GM23248 (cell line): ENCODE data around the gene GAST. TPM values are rescaled to one million over a fixed set of nuclear protein-coding genes. Genes with fewer than 3 reads are reported as not detected.

Source experiments
- DNase-seq: peaks from one replicate; pipeline ENCODE4 v3.0.0-alpha.2; 2015
- H2AFZ ChIP-seq: fragments of 200-600 bp; sonication (generic); 2 replicates; pipeline ENCODE4 v1.6.1; 2016; ENCODE audit warnings: antibody characterized with exemption
- H3F3A ChIP-seq: fragments of 200-600 bp; sonication (generic); 2 replicates; pipeline ENCODE4 v1.6.1; 2016; ENCODE audit warnings: mild to moderate bottlenecking, antibody characterized with exemption, mixed run types; ENCODE audit not compliant: insufficient read depth
- H3K27ac ChIP-seq: fragments of 200-600 bp; sonication (generic); 2 replicates; pipeline ENCODE4 v1.5.1; 2016; ENCODE audit warnings: mild to moderate bottlenecking
- H3K27me3 ChIP-seq: fragments of 200-600 bp; sonication (generic); replicated peaks from 2 replicates; pipeline ENCODE4 v1.6.1; 2016; ENCODE audit warnings: mild to moderate bottlenecking; ENCODE audit not compliant: insufficient read depth
- H3K36me3 ChIP-seq: fragments of 200-600 bp; sonication (generic); 2 replicates; pipeline ENCODE4 v1.6.1; 2016; ENCODE audit warnings: low read depth, mild to moderate bottlenecking
- H3K4me1 ChIP-seq: fragments of 200-600 bp; sonication (generic); 2 replicates; pipeline ENCODE4 v1.6.1; 2016; ENCODE audit warnings: mild to moderate bottlenecking; ENCODE audit not compliant: insufficient read depth
- H3K4me2 ChIP-seq: fragments of 200-600 bp; sonication (generic); one replicate; pipeline ENCODE4 v1.6.1; 2016; ENCODE audit warnings: mild to moderate bottlenecking; ENCODE audit not compliant: unreplicated experiment
- H3K4me3 ChIP-seq: fragments of 200-600 bp; sonication (generic); 2 replicates; pipeline ENCODE4 v1.5.1; 2016; ENCODE audit warnings: mild to moderate bottlenecking
- H3K79me2 ChIP-seq: fragments of 200-600 bp; sonication (generic); 2 replicates; pipeline ENCODE4 v1.6.1; 2016; ENCODE audit warnings: mild to moderate bottlenecking; ENCODE audit not compliant: insufficient read depth
- H3K9ac ChIP-seq: fragments of 200-600 bp; sonication (generic); 2 replicates; pipeline ENCODE4 v1.6.1; 2016; ENCODE audit warnings: mild to moderate bottlenecking
- H3K9me2 ChIP-seq: fragments of 200-600 bp; sonication (generic); 2 replicates; pipeline ENCODE4 v1.6.1; 2016; ENCODE audit warnings: mixed run types, mild to moderate bottlenecking, moderate library complexity; ENCODE audit not compliant: insufficient read depth
- H3K9me3 ChIP-seq: fragments of 200-600 bp; sonication (generic); one replicate; pipeline ENCODE4 v1.6.1; 2017; ENCODE audit warnings: low read depth
- H4K20me1 ChIP-seq: fragments of 200-600 bp; sonication (generic); 2 replicates; pipeline ENCODE4 v1.6.0; 2016; ENCODE audit not compliant: insufficient read depth
- EZH2 ChIP-seq: fragments of 200-600 bp; sonication (generic); IDR thresholded peaks from 2 replicates; pipeline ENCODE4 v1.6.1; 2018; ENCODE audit warnings: antibody characterized with exemption, mild to moderate bottlenecking; ENCODE audit not compliant: insufficient read depth, poor library complexity, severe bottlenecking
- EZH2phosphoT487 ChIP-seq: fragments of 200-600 bp; sonication (generic); IDR thresholded peaks from 2 replicates; pipeline ENCODE4 v1.6.1; 2018; ENCODE audit warnings: antibody characterized with exemption, moderate library complexity, mild to moderate bottlenecking, low read depth; ENCODE audit not compliant: insufficient read depth
- WGBS, 2 experiments: methylation state at CpG; one replicate each; pipeline ENCODE4 v1.1.6; 2015 to 2017; ENCODE audit warnings: low lambda C conversion rate in 2 of 2, low coverage in 1 of 2; ENCODE audit errors: missing lambda C conversion rate in 2 of 2; 5-methylcytosine and 5-hydroxymethylcytosine counted together
- in situ Hi-C: fragments of 300-500 bp; cut with MboI; formaldehyde crosslinking; loops from 2 replicates; pipeline ENCODE4 v1.15.0; 2020
- polyA plus RNA-seq: library from polyadenylated mRNA; unstranded; fragments of >200 nt; fragmentation: Nextera tagmentation; extraction: Ambion mirVana; gene quantifications from 2 replicates; pipeline ENCODE4 v1.2.1, GENCODE V29; 2016
- total RNA-seq: library from RNA; depleted of rRNA; stranded (reverse); fragments of >200 nt; shearing (Covaris generic); gene quantifications from 2 replicates; pipeline ENCODE4 v1.2.3, GENCODE V29; 2014

Gene GAST
- total and polyA plus RNA-seq, 2 experiments from 2014 or later, result not detected

- TF ChIP-seq EZH2phosphoT487 (no peak), EZH2 (no peak)
- 95 to 96% methylated on average over 5 of the region's 5 CpGs for WGBS, 2 experiments
- in situ Hi-C loops, result loop anchor here (5.0 kb wide), 1 partner anchor 57 kb away; no protein-coding TSS in a partner anchor
These were observed 28.4 kb downstream of the GAST start for GRCh38 chr17:41740506-41740905.

DNA sequence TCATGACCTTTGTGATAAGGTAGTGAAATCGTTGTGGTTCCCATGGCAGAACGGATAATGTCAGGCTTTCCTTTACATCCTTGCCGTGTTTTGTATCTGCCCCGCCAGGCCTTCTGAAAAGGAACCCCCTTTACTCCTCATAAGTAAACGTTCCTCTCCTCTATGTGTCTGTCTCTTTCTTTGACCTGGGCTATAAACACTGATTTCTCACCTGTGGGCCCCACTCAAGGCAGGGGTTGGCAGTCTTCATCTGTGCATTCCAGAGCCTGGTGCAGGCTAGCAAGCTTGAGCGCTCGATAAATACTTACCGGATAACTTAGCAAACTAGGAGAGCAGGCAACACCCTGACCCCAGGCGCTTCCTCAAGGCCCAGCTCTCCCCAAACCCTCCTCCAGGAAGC, 29.6 kb downstream of the GAST start:
- 80 to 82% methylated on average over 9 of the region's 9 CpGs for WGBS, 2 experiments
- H3K27ac ChIP-seq, result no peak overlapping the region
- H3K79me2 ChIP-seq, result no peaks in the 10 kb centered on the region
- H3K9me3 ChIP-seq, result no peaks in the 10 kb centered on the region
- H3K4me1 ChIP-seq, result peaks cover 6% of the 10 kb centered on the region; the same call in 1 of the 2 replicates
- no peaks in the 10 kb centered on the region for H4K20me1 ChIP-seq
- H3K9ac ChIP-seq, result no peak overlapping the region
- no peaks in the 10 kb centered on the region for H3K9me2 ChIP-seq
- in situ Hi-C loops, result loop anchor here (5.0 kb wide), 1 partner anchor 56 kb away; no protein-coding TSS in a partner anchor
- no peaks in the 10 kb centered on the region for H3F3A ChIP-seq
- H3K4me3 ChIP-seq, result no peak overlapping the region
- no peak overlapping the region for H2AFZ ChIP-seq
- peaks cover 9% of the 10 kb centered on the region for H3K27me3 ChIP-seq
- no peaks in the 10 kb centered on the region for H3K36me3 ChIP-seq
- no peak for DNase-seq
- no peak for TF ChIP-seq EZH2phosphoT487
- H3K4me2 ChIP-seq, result no peak overlapping the region

More at GRCh38 chr17:41740506-41740905, 28.4 kb downstream of the GAST start:
- DNase-seq, result no peak
- peaks cover 6% of the 10 kb centered on the region; the same call in 1 of the 2 replicates for H3K4me1 ChIP-seq
- H3F3A ChIP-seq, result no peaks in the 10 kb centered on the region
- H3K9me3 ChIP-seq, result no peaks in the 10 kb centered on the region
- no peak overlapping the region for H3K9ac ChIP-seq
- no peak overlapping the region for H3K4me2 ChIP-seq
- no peaks in the 10 kb centered on the region for H3K36me3 ChIP-seq
- peaks cover 21% of the 10 kb centered on the region for H3K27me3 ChIP-seq
- no peak overlapping the region for H3K4me3 ChIP-seq
- no peak overlapping the region for H3K27ac ChIP-seq
- H3K9me2 ChIP-seq, result no peaks in the 10 kb centered on the region
- H3K79me2 ChIP-seq, result no peaks in the 10 kb centered on the region
- H4K20me1 ChIP-seq, result no peaks in the 10 kb centered on the region
- no peak overlapping the region for H2AFZ ChIP-seq

- H3K9me2 ChIP-seq, result no peaks in the 10 kb centered on the region
- in situ Hi-C loops, result no loop called here
- TF ChIP-seq EZH2phosphoT487 (no peak), EZH2 (no peak)
- H3K9ac ChIP-seq, result no peak overlapping the region
- H3K79me2 ChIP-seq, result no peaks in the 10 kb centered on the region
- H3K9me3 ChIP-seq, result no peaks in the 10 kb centered on the region
- no peak for DNase-seq
- H3F3A ChIP-seq, result no peaks in the 10 kb centered on the region
- no peak overlapping the region for H3K27ac ChIP-seq
- no peaks in the 10 kb centered on the region for H4K20me1 ChIP-seq
- WGBS, 2 experiments, result 74 to 79% methylated on average over 6 of the region's 6 CpGs
- no peak overlapping the region for H3K4me2 ChIP-seq
- H2AFZ ChIP-seq, result no peak overlapping the region
- no peak overlapping the region for H3K4me3 ChIP-seq
- H3K27me3 ChIP-seq, result no peaks in the 10 kb centered on the region; the same call in 1 of the 2 replicates
- H3K36me3 ChIP-seq, result no peaks in the 10 kb centered on the region
- H3K4me1 ChIP-seq, result no peaks in the 10 kb centered on the region
These were observed 36.1 kb downstream of the GAST start for GRCh38 chr17:41748275-41748674.

DNA sequence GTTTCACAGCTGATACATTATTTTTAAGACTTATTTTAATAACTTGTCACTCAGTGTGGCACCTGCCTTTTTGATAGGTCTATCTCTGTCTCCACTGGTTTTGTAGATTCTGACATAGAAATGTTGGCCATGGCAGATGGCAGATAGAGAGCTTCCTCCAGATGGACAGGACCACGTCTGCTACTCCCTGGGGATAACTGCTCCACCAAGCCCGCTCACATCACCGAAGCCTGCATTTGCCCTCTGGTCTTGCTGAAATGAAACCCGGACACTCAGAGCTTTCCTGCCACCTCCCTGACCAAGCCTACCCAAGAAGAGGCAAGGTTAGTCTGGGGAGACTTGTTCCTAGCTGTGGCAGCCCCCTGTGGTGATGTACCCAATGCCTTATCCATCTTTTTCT, 38.7 kb downstream of the GAST start:
- H3K4me1 ChIP-seq, result no peaks in the 10 kb centered on the region
- no peaks in the 10 kb centered on the region for H3K9me2 ChIP-seq
- no peak for DNase-seq
- H2AFZ ChIP-seq, result no peak overlapping the region
- no peaks in the 10 kb centered on the region; the same call in 1 of the 2 replicates for H3K27me3 ChIP-seq
- no peak overlapping the region for H3K9ac ChIP-seq
- TF ChIP-seq EZH2 (no peak), EZH2phosphoT487 (no peak)
- H3K9me3 ChIP-seq, result no peaks in the 10 kb centered on the region
- H3K36me3 ChIP-seq, result no peaks in the 10 kb centered on the region
- no peak overlapping the region for H3K4me3 ChIP-seq
- no peak overlapping the region for H3K27ac ChIP-seq
- WGBS, 2 experiments, result 59 to 62% methylated on average over 4 of the region's 4 CpGs
- in situ Hi-C loops, result no loop called here
- no peaks in the 10 kb centered on the region for H3F3A ChIP-seq
- no peaks in the 10 kb centered on the region for H3K79me2 ChIP-seq
- no peaks in the 10 kb centered on the region for H4K20me1 ChIP-seq
- H3K4me2 ChIP-seq, result no peak overlapping the region

- Histone ChIP-seq H3F3A (no peaks in the 10 kb centered on the region), H2AFZ (no peak overlapping the region), H3K27ac (no peak overlapping the region), H3K9ac (no peak overlapping the region), H3K9me2 (no peaks in the 10 kb centered on the region), H3K4me3 (no peak overlapping the region), H3K27me3 (no peaks in the 10 kb centered on the region), H3K79me2 (no peaks in the 10 kb centered on the region), H3K9me3 (no peaks in the 10 kb centered on the region), H3K4me2 (no peak overlapping the region), H3K4me1 (no peaks in the 10 kb centered on the region), H3K36me3 (no peaks in the 10 kb centered on the region), H4K20me1 (no peaks in the 10 kb centered on the region)
- in situ Hi-C loops, result no loop called here
- WGBS, 2 experiments, result 32 to 37% methylated on average over 3 of the region's 3 CpGs
- TF ChIP-seq EZH2phosphoT487, result no peak
- TF ChIP-seq EZH2, result no peak
- DNase-seq, result no peak
These were observed 39.2 kb downstream of the GAST start for GRCh38 chr17:41751288-41751687.
